GM03348 (cell line): Measurements from ENCODE around the gene ZC3H7B.
"Not testable (repeated sequence)": the region's sequence is repeated elsewhere in the genome, so short reads cannot be mapped to it uniquely, and the experiment has no call there.

Experiments
- DNase-seq: peaks from one replicate; pipeline ENCODE4 v3.0.0; 2012; ENCODE audit warnings: low spot score

Gene ZC3H7B

DNA sequence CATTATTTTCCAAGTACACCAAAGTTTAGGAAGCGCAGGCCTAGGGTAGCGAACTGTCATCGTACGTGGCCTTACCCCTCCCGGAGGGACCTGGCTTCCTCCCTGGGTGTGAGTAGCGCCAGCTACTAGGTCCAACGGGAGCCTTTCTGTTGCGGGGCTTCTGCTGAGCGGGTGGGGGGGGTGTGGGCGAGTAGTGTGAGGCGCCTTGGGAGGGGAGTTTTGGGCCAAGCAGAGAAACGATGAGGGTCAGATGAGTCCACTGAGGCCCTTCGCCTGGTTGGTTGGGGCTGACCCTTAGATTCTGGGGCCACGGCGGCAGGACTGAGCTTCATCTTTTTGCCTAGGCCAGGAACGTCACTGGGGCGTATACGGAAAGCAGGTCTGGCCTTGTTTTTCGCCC is 81.3 kb downstream of the ZC3H7B start:
- DNase-seq, result peak; percentile 29

DNA sequence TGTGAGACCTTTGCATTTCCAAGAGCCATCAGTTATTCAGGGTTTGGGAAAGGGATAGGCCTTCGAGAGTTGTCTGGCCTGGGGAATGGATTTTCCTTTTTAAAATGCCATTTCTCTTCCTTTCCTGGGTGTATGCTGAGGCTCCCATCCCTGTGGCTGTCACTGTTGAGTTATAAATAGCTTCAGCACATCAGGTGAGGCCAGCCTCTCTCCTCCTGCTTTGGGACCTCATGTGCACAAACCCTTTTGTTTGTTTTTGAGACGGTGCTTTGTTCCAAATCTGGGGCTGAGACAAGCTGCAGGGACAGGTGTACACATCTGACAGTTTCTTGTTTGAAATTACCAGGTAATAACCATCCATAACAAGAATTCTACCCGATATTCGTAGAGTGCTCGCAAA is 81.8 kb downstream of the ZC3H7B start:
- DNase-seq, result no peak

DNA sequence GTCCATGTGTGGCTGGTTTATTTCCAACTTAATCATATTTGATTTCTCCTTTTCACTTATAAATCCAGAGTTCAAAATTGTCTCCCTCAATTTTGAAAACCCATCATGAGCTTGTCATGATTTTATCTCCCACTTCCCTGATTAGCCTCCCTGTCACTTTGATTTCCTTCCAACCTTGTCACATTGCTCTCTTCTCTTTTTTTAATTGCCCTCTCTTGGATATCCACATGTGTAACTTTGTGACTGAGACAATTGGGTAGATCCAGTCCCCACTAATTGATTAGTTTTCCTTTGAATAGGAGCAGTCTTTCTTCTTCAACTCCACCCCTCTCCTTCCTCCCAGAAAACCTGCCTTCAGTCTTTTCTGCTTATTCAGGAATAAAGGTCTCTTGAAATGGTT is 82.8 kb downstream of the ZC3H7B start:
- DNase-seq, result no peak

DNA sequence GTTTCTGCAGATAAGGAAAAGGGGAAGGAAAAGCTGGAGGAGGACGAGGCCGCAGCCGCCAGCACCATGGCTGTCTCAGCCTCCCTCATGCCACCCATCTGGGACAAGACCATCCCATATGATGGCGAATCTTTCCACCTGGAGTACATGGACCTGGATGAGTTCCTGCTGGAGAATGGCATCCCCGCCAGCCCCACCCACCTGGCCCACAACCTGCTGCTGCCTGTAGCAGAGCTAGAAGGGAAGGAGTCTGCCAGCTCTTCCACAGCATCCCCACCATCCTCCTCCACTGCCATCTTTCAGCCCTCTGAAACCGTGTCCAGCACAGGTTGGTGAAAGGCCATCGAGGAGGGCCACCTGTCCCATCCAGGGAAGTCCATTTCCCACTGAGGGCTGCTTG is 86.0 kb downstream of the ZC3H7B start:
- no peak for DNase-seq

DNA sequence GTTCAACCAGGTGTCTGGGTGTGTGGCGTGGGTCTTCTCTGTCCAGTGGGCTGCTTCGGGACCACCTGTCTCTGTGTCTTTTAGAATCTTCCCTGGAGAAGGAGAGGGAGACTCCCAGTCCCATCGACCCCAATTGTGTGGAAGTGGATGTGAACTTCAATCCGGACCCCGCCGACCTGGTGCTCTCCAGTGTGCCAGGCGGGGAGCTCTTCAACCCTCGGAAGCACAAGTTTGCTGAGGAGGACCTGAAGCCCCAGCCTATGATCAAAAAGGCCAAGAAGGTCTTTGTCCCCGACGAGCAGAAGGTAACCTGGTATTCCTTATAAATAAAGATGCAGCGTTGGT is 92.7 kb downstream of the ZC3H7B start:
- DNase-seq, result no peak

DNA sequence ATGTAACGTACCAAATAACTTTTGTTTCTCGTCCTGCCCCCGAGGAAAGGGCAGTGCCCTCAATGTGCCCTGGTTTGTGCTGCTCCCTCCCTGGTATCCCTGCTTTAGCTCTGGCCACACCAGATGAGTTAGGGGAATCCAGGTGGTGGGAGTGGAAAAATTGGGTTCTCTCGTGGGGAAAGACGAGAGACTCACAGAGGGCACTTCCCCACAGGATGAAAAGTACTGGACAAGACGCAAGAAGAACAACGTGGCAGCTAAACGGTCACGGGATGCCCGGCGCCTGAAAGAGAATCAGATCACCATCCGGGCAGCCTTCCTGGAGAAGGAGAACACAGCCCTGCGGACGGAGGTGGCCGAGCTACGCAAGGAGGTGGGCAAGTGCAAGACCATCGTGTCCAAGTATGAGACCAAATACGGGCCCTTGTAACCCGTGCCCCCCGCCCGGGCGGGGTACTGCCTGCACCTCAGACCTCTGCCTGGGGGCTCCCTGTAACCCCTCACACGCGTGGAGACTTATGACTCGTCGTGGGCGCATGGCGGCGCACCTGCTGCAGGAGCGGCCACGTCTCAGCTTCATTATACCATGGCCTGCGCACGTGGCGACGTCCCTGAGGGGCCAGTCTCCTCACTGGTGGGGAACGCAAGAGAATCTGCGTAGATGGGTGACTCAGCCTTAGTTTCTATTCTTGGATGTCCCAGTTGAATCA is 94.4 kb downstream of the ZC3H7B start:
- no peak for DNase-seq

DNA sequence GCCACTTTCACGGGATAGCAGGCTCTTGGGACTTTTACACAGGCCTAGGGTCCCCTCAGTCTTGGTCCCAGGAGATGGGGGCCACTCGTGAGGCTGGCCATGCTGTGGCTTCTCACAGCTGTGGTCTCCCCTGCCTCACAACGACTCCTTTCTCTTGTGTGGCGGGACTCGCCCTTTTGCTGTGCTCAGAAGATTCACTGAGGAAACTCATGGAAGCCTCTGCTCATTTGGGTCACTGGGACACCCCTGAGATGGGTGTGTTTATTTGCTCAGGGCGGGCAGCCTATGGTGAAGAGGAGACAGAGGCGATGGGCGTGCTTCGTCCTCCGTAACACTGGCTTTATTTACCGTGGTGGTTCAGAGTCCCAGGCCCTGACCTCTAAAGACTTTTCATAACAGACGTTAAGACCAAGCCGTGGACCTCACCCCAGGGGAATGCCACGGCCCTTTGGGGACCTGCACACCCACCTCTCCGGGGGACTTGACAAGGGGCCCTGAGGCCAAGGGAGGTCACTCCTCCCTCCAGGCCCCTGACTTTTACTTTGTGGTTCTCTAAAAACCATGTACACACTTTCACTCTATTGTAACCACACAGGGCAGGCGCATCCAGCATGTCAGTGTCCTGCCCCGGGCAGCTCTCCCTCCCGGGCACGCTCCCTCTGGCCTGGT is 96.0 kb downstream of the ZC3H7B start:
- DNase-seq, result no peak

DNA sequence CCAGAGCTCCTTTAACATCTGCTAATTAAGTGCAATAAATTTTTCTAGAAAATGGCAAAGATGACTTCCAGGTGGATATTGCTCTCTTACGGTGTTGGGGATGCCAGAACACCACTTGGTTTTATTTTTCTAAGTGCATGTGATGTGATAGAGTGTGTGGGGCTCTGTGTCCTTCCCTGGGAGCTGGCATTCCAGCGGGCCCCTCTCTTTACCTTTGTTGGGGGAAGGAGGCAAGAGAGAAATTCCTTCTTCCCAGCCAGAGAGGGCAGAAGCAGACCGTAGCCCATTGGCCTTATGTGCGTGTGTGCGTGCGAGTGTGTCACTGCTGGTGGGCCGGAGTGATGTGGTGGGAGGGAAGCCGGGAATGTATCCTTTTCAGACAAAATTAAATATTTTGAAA is 97.6 kb downstream of the ZC3H7B start:
- no peak for DNase-seq

DNA sequence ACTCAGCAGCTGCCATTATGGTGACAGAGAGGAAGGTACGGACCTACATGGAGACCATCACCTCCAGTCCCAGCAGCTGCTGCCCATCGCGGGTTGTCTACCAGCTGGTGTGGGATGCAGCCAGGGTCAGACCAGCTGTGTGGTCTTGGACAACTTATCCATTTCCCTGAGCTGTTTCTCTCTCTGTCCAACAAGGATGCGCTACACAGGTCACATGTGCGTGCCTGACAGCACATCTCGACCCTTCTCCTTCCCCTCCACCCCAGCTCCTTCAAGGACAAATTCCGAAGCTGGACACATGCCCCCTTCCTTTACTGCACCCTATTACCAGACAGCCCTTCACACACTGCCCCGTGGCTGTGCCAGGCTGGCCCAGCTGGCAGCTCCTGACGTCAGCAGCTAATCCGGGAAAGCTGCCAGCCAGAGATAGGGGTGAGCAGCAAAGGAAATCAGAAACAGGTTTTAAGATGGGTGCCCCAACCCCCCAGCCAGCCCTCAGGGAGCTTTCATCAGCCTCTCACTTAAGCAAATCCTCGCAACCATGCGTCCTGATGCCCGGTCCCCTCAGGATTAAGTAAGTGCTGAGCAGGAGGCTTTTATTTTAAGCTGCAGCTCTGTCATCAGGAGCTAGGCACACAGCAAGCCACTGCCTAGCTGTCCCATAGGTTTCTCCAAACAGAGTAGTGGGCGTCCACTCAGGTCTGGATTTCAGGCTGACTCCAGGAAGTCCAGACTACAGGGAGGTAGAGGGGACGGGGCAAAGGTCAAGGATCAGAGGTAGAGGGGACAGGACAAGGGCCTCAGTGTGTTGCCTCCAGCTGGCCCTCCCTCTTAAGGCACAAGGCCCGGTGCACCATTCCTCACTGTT is 100.7 kb downstream of the ZC3H7B start:
- DNase-seq, result peak; percentile 77

DNA sequence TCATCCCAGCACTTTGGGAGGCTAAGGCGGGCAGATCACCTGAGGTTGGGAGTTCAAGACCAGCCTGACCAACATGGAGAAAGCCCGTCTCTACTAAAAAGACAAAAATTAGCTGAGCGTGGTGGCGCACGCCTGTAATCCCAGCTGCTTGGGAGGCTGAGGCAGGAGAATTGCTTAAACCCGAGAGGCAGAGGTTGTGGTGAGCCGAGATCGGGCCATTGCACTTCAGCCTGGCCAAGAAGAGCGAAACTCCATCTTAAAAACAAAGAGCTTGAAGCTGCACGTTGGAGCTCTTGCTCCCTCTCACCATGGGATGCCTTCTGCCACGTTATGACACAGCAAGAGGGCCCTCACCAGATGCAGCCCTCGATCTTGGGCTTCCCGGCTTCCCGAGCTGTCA is 101.5 kb downstream of the ZC3H7B start:
- not testable (repeated sequence) for DNase-seq

DNA sequence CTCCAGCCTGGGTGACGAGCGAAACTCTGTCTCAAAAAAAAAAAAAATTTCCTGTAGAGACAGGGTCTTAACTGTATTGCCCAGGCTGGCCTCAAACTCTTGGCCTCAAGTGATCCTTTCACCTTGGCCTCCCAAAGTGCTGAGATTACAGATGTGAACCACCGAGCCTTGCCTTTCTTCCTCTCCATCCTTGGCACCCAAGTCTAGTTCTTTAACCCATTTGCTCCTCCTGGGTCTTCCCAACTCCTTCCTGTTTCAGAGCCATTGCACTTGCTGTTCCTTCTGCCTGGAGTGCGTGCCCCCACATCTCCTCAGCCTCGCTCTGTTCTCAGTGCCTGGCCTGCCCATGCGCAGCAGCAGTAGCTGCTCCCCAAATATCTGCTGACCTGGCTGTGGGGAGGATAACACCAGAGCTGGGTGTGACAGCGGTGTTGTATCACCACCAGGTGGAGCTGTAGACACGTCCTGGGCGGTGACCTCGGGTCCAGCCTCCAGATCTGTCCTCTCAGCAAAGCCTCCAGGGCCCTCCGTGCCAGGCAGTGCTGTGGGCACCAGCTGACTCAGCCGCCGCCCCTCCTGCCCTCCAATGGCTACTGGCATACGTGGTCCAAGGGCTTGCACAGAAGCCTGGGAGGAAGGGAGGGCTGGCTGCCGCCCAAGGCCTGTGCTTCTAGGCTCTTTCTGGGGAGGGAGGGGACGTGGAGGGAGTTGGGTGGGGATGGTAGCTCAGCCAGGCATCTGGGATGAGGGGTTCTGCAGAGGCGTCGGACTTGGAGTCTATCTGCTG is 102.4 kb downstream of the ZC3H7B start:
- peak; percentile 95 for DNase-seq

DNA sequence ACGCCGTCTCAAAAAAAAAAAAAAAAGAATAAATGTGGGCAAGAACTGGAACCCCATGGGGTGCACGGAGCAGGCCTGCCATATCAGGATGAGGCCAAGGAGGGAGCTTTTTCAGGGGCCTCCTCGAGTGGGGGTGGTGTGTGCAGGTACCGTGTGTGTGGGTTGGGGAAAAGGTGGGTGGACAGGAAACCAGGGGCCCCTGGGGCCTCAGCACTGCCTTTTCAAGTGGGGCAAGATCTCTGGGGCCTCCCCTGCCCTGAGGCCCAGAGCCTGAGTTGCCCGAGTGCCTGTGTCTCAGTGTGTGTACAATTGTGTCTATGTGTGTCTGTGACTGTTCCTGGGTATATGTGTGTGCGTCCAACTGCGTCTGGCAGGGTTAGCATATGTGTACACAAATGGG is 104.3 kb downstream of the ZC3H7B start:
- no peak for DNase-seq

DNA sequence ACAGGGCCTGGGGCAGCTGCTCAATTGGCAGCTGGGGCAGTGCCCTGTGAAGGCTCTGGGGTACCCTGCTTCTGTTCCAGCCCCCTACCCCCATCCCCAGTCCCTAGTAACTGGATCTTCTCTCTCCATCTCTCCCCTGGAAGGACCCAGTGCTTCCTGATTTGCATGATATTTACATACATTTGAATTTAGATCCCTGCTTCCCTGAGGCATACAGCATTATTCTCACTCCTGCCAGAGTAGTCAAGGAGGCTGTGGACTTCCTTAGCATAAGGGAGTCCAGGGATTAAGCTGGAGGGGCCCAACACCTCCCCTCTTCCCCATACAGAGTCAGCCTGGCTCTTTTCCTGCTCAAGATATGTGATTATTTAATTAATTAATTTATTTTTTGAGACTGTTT is 105.1 kb downstream of the ZC3H7B start:
- DNase-seq, result no peak

DNA sequence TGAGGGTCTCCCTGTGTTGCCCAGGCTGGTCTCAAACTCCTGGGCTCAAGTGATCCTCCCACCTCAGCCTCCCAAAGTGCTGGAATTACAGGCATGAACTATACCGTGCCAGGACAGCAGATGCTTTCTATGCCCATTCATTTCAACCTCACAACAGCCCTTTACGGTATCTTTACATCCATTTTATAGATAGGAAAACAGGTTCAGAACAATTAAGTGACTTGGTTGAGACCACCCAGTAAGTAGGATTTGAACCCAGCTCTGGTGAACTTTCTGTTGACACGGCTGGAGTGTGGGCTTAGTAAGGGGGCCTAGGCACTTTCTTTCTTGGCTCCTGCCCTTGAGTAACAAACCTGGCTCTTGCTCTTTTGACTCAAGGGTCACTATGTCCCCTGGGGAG is 106.1 kb downstream of the ZC3H7B start:
- DNase-seq, result no peak

DNA sequence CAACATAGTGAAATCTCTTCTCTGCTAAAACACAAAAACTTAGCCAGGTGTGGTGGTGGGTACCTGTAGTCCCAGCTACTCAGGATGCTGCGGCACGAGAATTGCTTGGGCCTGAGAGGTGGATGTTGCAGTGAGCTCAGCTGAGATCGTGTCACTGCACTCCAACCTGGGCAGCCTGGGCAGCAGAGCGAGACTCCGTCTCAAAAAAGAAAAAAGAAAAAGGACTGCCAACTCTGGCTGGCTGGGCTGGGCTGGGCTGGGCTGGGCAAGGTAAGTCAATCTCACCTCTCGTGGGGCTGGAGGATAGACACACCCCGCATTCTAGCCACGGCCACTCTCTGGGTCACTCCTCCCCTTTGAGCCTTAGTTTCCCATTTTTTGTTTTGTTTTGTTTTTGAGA is 107.3 kb downstream of the ZC3H7B start:
- no peak for DNase-seq
